ENCODE results near the gene UTF1. TPM values are rescaled to one million over a fixed set of nuclear protein-coding genes. Genes with fewer than 3 reads are reported as not detected.

UTF1 gene
- total and polyA plus RNA-seq, 9 donors, result 0.06 to 9.3 (median 2.5) TPM; not detected in 2

- Histone ChIP-seq H3K4me3 (no peak overlapping the region), H3K27me3 (no peaks in the 10 kb centered on the region), H3K36me3 (no peaks in the 10 kb centered on the region), H3K9me3 (no peaks in the 10 kb centered on the region), H3K4me1 (ENCODE audit: insufficient read depth) (no peaks in the 10 kb centered on the region), H3K27ac (no peak overlapping the region)
- WGBS, 3 donors, result 87 to 91% (median 87%) methylated on average over 31 to 32 of the region's 32 CpGs
- TF ChIP-seq EP300 (IDR thresholded peaks at IDR 0.05), result no peak
- TF ChIP-seq, protein P1, sequence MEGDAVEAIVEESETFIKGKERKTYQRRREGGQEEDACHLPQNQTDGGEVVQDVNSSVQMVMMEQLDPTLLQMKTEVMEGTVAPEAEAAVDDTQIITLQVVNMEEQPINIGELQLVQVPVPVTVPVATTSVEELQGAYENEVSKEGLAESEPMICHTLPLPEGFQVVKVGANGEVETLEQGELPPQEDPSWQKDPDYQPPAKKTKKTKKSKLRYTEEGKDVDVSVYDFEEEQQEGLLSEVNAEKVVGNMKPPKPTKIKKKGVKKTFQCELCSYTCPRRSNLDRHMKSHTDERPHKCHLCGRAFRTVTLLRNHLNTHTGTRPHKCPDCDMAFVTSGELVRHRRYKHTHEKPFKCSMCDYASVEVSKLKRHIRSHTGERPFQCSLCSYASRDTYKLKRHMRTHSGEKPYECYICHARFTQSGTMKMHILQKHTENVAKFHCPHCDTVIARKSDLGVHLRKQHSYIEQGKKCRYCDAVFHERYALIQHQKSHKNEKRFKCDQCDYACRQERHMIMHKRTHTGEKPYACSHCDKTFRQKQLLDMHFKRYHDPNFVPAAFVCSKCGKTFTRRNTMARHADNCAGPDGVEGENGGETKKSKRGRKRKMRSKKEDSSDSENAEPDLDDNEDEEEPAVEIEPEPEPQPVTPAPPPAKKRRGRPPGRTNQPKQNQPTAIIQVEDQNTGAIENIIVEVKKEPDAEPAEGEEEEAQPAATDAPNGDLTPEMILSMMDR (IDR thresholded peaks at IDR 0.05), result no peak
- TF ChIP-seq POLR2A (IDR thresholded peaks at IDR 0.05), result no peak
- peak in 1 of 5 donors; percentile 23 for DNase-seq
- intact Hi-C loops (cut with DNase I), result no loop called here
Observed at GRCh38 chr10:133213641-133214467, 16.2 kb upstream of the UTF1 start.

DNA sequence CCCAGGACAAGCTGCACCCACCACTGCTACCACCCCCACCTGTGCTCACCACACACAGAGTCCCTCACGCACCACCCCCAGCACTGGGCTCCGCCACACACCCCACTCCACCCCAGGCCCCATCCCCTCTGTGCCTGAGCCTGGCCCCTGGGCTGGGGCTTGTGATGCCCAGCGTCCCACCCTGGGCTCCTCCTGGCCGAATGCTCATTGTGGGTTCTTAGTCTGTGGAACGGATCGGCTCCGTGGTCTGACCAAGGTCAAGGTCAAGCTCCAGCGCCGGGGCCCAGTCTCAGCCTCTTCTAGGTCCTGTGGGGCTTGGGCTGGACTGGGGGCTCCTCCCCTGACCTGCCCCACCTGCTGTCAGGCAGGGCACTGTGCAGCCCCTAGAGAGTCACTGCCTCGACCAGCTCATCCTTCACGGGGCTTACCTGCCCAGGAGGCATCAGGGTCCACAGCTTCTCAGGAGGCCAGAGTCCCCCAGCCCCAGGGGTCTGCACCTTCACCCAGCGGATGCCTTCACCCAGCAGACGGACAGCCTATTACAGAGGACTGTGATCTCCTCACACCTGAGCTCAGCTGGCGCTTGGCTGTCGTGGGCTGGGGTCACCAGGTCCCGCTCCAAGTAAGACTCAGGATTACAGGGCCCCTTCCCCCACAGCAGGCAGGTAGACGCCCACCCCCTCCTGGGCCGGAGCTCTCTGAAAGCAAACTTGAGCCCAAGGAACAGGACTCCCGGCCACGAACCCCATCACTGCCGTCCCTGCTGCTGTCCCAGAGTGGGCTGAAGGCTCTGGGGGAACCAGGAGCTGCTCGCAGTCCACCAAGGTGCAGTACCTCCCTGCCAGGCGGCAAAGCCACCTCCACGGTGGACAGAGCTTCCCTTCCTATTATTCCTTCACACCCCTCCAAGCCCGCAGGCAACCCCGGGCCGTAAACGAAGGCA lies 15.3 kb upstream of the UTF1 start:
- Histone ChIP-seq H3K27me3 (no peaks in the 10 kb centered on the region), H3K4me1 (ENCODE audit: insufficient read depth) (no peaks in the 10 kb centered on the region), H3K4me3 (no peak overlapping the region), H3K9me3 (no peaks in the 10 kb centered on the region), H3K36me3 (no peaks in the 10 kb centered on the region), H3K27ac (no peak overlapping the region)
- peak in 1 of 5 donors; percentile 28 for DNase-seq
- TF ChIP-seq EP300 (IDR thresholded peaks at IDR 0.05) (no peak), POLR2A (IDR thresholded peaks at IDR 0.05) (no peak)
- TF ChIP-seq, protein P1 (IDR thresholded peaks at IDR 0.05), result no peak
- intact Hi-C loops (cut with DNase I), result no loop called here
- WGBS, 3 donors, result 72 to 80% (median 76%) methylated on average over 26 to 28 of the region's 28 CpGs

DNA sequence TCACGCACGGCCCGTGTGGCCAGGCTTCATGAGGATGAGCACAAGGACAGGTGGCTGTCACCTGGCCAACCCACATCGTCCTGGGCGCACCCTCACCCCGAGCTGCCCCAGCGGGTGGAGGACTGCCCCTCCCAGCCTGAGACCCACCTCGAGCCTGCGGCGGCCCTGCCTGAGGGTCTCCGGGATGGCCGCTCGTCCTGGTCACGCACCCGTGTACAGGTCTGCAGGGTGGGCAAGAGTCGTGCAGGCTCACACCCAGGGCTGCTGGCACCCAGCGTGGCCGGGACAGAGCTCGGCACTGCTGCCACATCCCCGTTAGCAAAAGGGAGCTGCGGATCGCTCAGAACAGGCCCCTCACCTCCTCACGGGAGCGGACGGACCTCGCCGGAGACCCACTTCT lies 14.4 kb upstream of the UTF1 start:
- no peaks in the 10 kb centered on the region for H3K36me3 ChIP-seq
- no peaks in the 10 kb centered on the region for H3K27me3 ChIP-seq
- no peaks in the 10 kb centered on the region for H3K4me1 ChIP-seq (ENCODE audit: insufficient read depth)
- H3K9me3 ChIP-seq, result no peaks in the 10 kb centered on the region
- H3K27ac ChIP-seq, result no peak overlapping the region
- TF ChIP-seq POLR2A (IDR thresholded peaks at IDR 0.05) (no peak), EP300 (IDR thresholded peaks at IDR 0.05) (no peak)
- TF ChIP-seq, protein P1 (IDR thresholded peaks at IDR 0.05), result no peak
- peak in 1 of 5 donors; percentile 28 for DNase-seq
- WGBS, 3 donors, result 90 to 94% (median 93%) methylated on average over 26 to 27 of the region's 27 CpGs
- H3K4me3 ChIP-seq, result no peak overlapping the region
- intact Hi-C loops (cut with DNase I), result no loop called here

DNA sequence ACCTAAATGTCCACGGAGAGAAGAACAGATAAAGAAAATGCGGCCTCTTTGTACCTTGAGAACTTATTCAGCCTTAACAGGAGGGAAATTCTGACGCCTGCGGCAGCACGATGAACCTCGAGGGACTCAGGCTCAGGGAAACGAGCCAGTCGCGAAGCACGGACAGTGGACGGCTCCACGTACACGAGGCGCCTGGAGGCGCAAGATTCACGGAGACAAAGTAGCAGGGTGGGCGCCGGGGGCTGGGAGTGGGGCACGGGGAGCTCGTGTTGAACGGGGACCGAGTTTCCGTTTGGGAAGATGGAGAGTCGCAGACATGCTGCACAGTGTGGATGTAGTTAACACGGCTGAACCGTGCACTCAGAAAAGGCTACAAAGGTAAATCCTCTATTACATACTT lies 13.2 kb upstream of the UTF1 start:
- DNase-seq, result peak in 1 of 5 donors; percentile 21
- TF ChIP-seq EP300 (IDR thresholded peaks at IDR 0.05), result no peak
- TF ChIP-seq, protein P1 (IDR thresholded peaks at IDR 0.05), result no peak
- no peak for TF ChIP-seq POLR2A (IDR thresholded peaks at IDR 0.05)
- Histone ChIP-seq H3K27ac (no peak overlapping the region), H3K27me3 (no peaks in the 10 kb centered on the region), H3K4me1 (ENCODE audit: insufficient read depth) (no peaks in the 10 kb centered on the region), H3K36me3 (no peaks in the 10 kb centered on the region), H3K9me3 (no peaks in the 10 kb centered on the region), H3K4me3 (no peak overlapping the region)
- WGBS, 3 donors, result 89 to 94% (median 90%) methylated on average over 26 of the region's 26 CpGs
- intact Hi-C loops (cut with DNase I), result no loop called here
